ENCODE measurements around the gene ZNF81.
"Not testable (repeated sequence)": the region's sequence is repeated elsewhere in the genome, so short reads cannot be mapped to it uniquely, and the experiment has no call there.

Gene ZNF81

GRCh38 chrX:47836164-47837072 lies at the start of gene ZNF81:
Gene ZNF81 (plus strand): TSS chrX:47836902. CDS start chrX:47846268, 9,366 bp downstream.
- Histone ChIP-seq H3K27ac (peak within 1 kb of the TSS; percentile 27 to 75), H3K4me3 (peak within 1 kb of the TSS; percentile 76)
- no peak for TF ChIP-seq CTCF (IDR thresholded peaks at IDR 0.05)
- DNase-seq (ENCODE audit: low spot score) = peak; percentile 96

GRCh38 chrX:47796433-47796906 lies 40.2 kb upstream of the ZNF81 start:
- Histone ChIP-seq H3K27ac (no peak overlapping the region), H3K4me3 (no peak overlapping the region)
- no peak for DNase-seq (ENCODE audit: low spot score)
- TF ChIP-seq CTCF (IDR thresholded peaks at IDR 0.05) = no peak

- DNase-seq (ENCODE audit: low spot score) = no peak
- Histone ChIP-seq H3K27ac (no peak overlapping the region), H3K4me3 (no peak overlapping the region)
- no peak for TF ChIP-seq CTCF (IDR thresholded peaks at IDR 0.05)
Measured at GRCh38 chrX:47797084-47797483, 39.6 kb upstream of the ZNF81 start.

- no peak for DNase-seq (ENCODE audit: low spot score)
- no peak for TF ChIP-seq CTCF (IDR thresholded peaks at IDR 0.05)
- no peak overlapping the region for H3K27ac ChIP-seq
- H3K4me3 ChIP-seq = no peak overlapping the region
Measured at GRCh38 chrX:47798861-47799260, 37.8 kb upstream of the ZNF81 start.

GRCh38 chrX:47802589-47802988 lies 34.1 kb upstream of the ZNF81 start:
- TF ChIP-seq CTCF (IDR thresholded peaks at IDR 0.05) = no peak
- no peak for DNase-seq (ENCODE audit: low spot score)
- no peak overlapping the region for H3K27ac ChIP-seq
- no peak overlapping the region for H3K4me3 ChIP-seq

GRCh38 chrX:47803103-47803502 lies 33.6 kb upstream of the ZNF81 start:
- DNase-seq (ENCODE audit: low spot score); H3K4me3 ChIP-seq; H3K27ac ChIP-seq: not testable (repeated sequence)

GRCh38 chrX:47804315-47804714 lies 32.4 kb upstream of the ZNF81 start:
- DNase-seq (ENCODE audit: low spot score) = no peak
- no peak for TF ChIP-seq CTCF (IDR thresholded peaks at IDR 0.05)
- Histone ChIP-seq H3K4me3 (no peak overlapping the region), H3K27ac (no peak overlapping the region)

- H3K4me3 ChIP-seq; H3K27ac ChIP-seq; DNase-seq (ENCODE audit: low spot score): not testable (repeated sequence)
Measured at GRCh38 chrX:47805844-47806243, 30.9 kb upstream of the ZNF81 start.

- DNase-seq (ENCODE audit: low spot score); H3K4me3 ChIP-seq; H3K27ac ChIP-seq: not testable (repeated sequence)
Measured at GRCh38 chrX:47806415-47807271, 30.1 kb upstream of the ZNF81 start.

GRCh38 chrX:47807272-47807538 lies 29.5 kb upstream of the ZNF81 start:
- H3K27ac ChIP-seq; DNase-seq (ENCODE audit: low spot score); H3K4me3 ChIP-seq: not testable (repeated sequence)
